Sigmoid colon (tissue), 4 donors: ENCODE measurements around the gene HORMAD2.

ENCODE experiments used
- EP300 ChIP-seq, 4 donors: sonication (generic); formaldehyde crosslinking; IDR thresholded peaks; one replicate each; pipeline ENCODE4 v1.6.1; 2017; ENCODE audit warnings: antibody characterized with exemption in 4 of 4
- POLR2A ChIP-seq, 2 donors: fragments of 450-650 bp; IDR thresholded peaks; one replicate each; pipeline ENCODE4 v1.6.1; 2016; ENCODE audit warnings: antibody characterized with exemption in 2 of 2, mild to moderate bottlenecking in 2 of 2, moderate library complexity in 2 of 2
- POLR2AphosphoS5 ChIP-seq, 4 donors: sonication (generic); formaldehyde crosslinking; IDR thresholded peaks; one replicate each; pipeline ENCODE4 v1.6.1; 2017; ENCODE audit warnings: antibody characterized with exemption in 4 of 4
- TF ChIP-seq, protein P1 (sequence below), 4 experiments: fragments of 450-650 bp in 3 of 4; fragments of 200-600 bp in 1 of 4; IDR thresholded peaks; one replicate each; pipeline ENCODE4 v1.5.1; 2016 to 2019; ENCODE audit warnings: antibody characterized with exemption in 4 of 4, mild to moderate bottlenecking in 3 of 4, moderate library complexity in 2 of 4

DNA sequence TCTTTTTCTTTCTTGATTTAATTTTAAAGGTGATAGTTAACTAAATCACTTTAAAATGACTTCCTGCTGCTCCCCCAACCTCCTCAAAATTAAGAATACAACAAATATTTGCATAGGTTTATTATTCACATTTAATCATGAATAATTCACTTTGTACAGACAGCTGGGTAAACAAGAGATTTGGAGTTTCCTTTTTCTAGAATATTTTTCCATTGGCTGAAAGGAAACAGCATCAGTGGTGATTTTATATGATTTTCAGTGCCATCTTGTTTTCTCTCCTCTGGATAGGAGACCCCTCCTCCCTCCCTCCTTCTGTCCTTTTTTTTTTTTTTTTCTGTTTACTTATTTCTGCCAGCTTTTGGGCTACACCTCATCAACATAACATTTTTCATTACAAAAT, 105.8 kb downstream of the HORMAD2 start:
- TF ChIP-seq, protein P1, sequence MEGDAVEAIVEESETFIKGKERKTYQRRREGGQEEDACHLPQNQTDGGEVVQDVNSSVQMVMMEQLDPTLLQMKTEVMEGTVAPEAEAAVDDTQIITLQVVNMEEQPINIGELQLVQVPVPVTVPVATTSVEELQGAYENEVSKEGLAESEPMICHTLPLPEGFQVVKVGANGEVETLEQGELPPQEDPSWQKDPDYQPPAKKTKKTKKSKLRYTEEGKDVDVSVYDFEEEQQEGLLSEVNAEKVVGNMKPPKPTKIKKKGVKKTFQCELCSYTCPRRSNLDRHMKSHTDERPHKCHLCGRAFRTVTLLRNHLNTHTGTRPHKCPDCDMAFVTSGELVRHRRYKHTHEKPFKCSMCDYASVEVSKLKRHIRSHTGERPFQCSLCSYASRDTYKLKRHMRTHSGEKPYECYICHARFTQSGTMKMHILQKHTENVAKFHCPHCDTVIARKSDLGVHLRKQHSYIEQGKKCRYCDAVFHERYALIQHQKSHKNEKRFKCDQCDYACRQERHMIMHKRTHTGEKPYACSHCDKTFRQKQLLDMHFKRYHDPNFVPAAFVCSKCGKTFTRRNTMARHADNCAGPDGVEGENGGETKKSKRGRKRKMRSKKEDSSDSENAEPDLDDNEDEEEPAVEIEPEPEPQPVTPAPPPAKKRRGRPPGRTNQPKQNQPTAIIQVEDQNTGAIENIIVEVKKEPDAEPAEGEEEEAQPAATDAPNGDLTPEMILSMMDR (IDR thresholded peaks at IDR 0.05), result no peak
- TF ChIP-seq POLR2AphosphoS5 (IDR thresholded peaks at IDR 0.05), result no peak
- no peak for TF ChIP-seq POLR2A (IDR thresholded peaks at IDR 0.05)
- no peak for TF ChIP-seq EP300 (IDR thresholded peaks at IDR 0.05)
